Measurements from ENCODE around the gene VPS36. TPM values are rescaled to one million over a fixed set of nuclear protein-coding genes. Genes with fewer than 3 reads are reported as not detected.
"Not testable (repeated sequence)": the region's sequence is repeated elsewhere in the genome, so short reads cannot be mapped to it uniquely, and the experiment has no call there.

VPS36 gene
- 51.8 and 60.6 TPM in 2 replicates for total RNA-seq

DNA sequence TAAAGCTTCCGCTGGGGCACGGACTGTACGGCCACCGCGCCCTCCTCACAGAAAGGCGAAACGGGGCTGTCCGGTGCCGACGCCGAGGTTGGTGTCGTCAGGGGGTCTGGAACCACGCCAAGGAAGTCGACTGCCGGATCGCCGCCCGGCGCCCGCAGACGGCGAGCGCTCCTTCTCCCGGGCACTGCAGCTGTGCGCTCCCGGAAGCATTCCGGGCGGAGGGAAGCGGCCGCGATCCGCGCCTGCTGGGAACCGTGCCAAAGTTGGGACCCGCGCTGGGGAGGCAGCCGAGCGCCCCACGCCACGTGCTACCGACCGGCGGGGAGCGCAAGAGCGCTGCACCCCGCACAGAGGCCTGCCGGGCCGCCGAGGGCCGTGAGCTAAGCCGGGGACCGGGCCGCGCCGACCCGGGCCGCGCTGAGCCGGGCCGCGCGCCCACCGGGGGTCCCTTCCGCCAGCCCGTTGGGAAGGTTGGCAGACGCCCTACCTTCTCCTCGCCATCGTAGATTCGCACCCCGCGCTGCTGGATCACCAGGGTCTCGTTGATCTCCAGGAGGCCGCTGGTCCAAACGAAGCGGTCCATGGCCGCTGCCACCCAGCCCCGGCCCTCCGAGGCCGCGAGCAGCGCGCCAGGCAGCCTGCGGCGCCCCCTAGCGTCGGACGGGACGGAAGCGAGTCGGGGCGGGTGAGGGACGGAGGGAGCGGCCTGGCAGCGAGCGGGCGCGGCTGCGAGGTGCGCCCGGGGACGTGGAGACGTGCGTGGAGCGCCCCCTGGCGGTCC lies at the start of gene VPS36:
Gene VPS36 (minus strand): TSS at position 623 of the 781 bp plus-strand sequence. CDS start 40 bp downstream, at position 583.
- H3K4me1 Mint-ChIP-seq = peaks cover 39% of the 10 kb centered on the region

GRCh38 chr13:52497979-52498378 lies 47.5 kb upstream of the VPS36 start:
- intact Hi-C loops (cut with micrococcal nuclease); H3K9me3 Mint-ChIP-seq; POLR2A ChIA-PET; H3K36me3 Mint-ChIP-seq (ENCODE audit: low read depth); H3K27me3 Mint-ChIP-seq; CTCF ChIA-PET; H3K4me1 Mint-ChIP-seq; H3K4me3 Mint-ChIP-seq; DNase-seq; ATAC-seq (ENCODE audit: low read depth); H3K27ac Mint-ChIP-seq: not testable (repeated sequence)

More for the DNA sequence above, at the start of gene VPS36:
- intact Hi-C loops (cut with micrococcal nuclease) = loop anchor here (1.0 to 5.0 kb wide), 12 partner anchors 45 to 648 kb away; partner anchors contain the start of genes ALG11, DHRS12, NEK5 and SUGT1
- Mint-ChIP-seq H3K4me3 (peak within 1 kb of the TSS; percentile 97), H3K27ac (peak within 1 kb of the TSS; percentile 93), H3K36me3 (ENCODE audit: low read depth) (peaks cover 12% of the 10 kb centered on the region), H3K27me3 (no peaks in the 10 kb centered on the region), H3K9me3 (no peaks in the 10 kb centered on the region)
- TF ChIP-seq, protein P1, sequence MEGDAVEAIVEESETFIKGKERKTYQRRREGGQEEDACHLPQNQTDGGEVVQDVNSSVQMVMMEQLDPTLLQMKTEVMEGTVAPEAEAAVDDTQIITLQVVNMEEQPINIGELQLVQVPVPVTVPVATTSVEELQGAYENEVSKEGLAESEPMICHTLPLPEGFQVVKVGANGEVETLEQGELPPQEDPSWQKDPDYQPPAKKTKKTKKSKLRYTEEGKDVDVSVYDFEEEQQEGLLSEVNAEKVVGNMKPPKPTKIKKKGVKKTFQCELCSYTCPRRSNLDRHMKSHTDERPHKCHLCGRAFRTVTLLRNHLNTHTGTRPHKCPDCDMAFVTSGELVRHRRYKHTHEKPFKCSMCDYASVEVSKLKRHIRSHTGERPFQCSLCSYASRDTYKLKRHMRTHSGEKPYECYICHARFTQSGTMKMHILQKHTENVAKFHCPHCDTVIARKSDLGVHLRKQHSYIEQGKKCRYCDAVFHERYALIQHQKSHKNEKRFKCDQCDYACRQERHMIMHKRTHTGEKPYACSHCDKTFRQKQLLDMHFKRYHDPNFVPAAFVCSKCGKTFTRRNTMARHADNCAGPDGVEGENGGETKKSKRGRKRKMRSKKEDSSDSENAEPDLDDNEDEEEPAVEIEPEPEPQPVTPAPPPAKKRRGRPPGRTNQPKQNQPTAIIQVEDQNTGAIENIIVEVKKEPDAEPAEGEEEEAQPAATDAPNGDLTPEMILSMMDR (IDR thresholded peaks at IDR 0.05) = peak; percentile 95
- DNase-seq (peak; percentile 97), ATAC-seq (ENCODE audit: low read depth) (peak; percentile 67)
- ChIA-PET CTCF (interaction anchor here (0.7 to 2.6 kb wide), 14 partner anchors 9 to 635 kb away, joined by 3 to 19 read pairs (median 4); partner anchors contain the start of genes ALG11 and SUGT1), POLR2A (interaction anchor here (0.6 to 2.3 kb wide), 9 partner anchors 9 to 291 kb away, joined by 3 to 31 read pairs (median 5); partner anchors contain the start of genes NEK3 and SUGT1)

- H3K4me3 Mint-ChIP-seq; DNase-seq; H3K9me3 Mint-ChIP-seq; intact Hi-C loops (cut with micrococcal nuclease); H3K36me3 Mint-ChIP-seq (ENCODE audit: low read depth); H3K27me3 Mint-ChIP-seq; H3K4me1 Mint-ChIP-seq; H3K27ac Mint-ChIP-seq; ATAC-seq (ENCODE audit: low read depth); CTCF ChIA-PET; POLR2A ChIA-PET: not testable (repeated sequence)
These were observed 43.8 kb upstream of the VPS36 start for GRCh38 chr13:52494241-52494640.

DNA sequence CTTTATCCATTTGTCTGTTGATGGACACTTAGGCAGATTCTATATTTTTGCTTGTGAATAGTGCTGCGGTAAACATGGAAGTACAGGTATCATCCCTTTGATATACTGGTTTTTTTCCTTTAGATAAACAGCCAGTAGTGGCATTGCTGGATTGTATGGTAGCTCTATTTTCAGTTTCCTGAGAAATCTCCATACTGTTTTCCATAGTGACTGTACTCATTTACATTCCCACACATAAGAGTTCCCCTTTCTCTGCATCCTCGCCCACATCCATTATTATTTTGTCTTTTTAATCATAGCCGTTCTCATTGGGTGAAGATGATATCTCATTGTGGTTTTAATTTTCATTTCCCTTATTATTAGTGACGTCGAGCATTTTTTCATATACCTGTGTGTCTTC lies 40.6 kb upstream of the VPS36 start:
- H3K36me3 Mint-ChIP-seq (ENCODE audit: low read depth); CTCF ChIA-PET; H3K4me3 Mint-ChIP-seq; POLR2A ChIA-PET; H3K27me3 Mint-ChIP-seq; H3K9me3 Mint-ChIP-seq; H3K4me1 Mint-ChIP-seq; DNase-seq; ATAC-seq (ENCODE audit: low read depth); H3K27ac Mint-ChIP-seq; intact Hi-C loops (cut with micrococcal nuclease): not testable (repeated sequence)

DNA sequence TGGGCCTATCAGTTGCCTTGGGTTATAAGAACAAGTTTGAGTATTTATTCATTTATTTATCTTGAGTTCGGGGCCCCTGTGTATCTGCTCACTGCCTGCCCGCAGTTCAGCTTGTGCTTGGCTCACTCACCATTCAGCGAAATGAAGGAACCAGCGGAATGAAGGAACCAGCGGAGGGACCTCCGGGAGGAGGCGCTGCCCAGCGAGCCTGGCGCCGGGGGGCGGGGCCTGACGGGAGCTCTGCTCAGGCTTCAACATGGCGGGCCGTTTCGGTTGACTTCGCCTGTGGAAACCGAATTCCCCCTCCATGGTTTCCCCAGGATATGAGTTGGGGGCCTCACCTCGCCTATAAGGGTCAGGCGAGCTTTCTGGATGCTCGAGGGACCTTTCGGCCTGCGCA lies 38.3 kb upstream of the VPS36 start:
- H3K27ac Mint-ChIP-seq; intact Hi-C loops (cut with micrococcal nuclease); H3K9me3 Mint-ChIP-seq; H3K27me3 Mint-ChIP-seq; H3K36me3 Mint-ChIP-seq (ENCODE audit: low read depth); CTCF ChIA-PET; H3K4me3 Mint-ChIP-seq; ATAC-seq (ENCODE audit: low read depth); H3K4me1 Mint-ChIP-seq; POLR2A ChIA-PET; DNase-seq: not testable (repeated sequence)

DNA sequence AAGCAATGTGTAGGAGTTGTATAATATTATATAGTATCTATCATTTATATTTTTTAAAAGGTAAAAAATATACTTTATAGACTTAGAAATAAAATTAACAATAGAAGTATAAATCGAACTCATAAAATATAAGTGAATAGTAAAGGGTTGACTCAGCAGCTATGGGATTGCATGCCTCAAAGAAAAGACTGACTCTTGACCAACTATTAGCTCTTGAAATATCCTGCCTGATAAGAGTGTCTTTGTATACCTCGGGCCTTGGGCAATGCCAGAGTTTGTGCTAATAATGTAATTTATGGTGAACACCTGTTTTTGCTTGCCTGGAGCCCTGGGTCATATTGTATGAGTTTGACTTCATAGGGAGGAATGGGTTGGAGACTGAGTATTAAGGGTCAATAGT lies 36.6 kb upstream of the VPS36 start:
- H3K4me3 Mint-ChIP-seq; DNase-seq; H3K4me1 Mint-ChIP-seq; CTCF ChIA-PET; intact Hi-C loops (cut with micrococcal nuclease); ATAC-seq (ENCODE audit: low read depth); H3K27me3 Mint-ChIP-seq; H3K36me3 Mint-ChIP-seq (ENCODE audit: low read depth); POLR2A ChIA-PET; H3K9me3 Mint-ChIP-seq; H3K27ac Mint-ChIP-seq: not testable (repeated sequence)

GRCh38 chr13:52480677-52481428 lies 30.4 kb upstream of the VPS36 start:
- intact Hi-C loops (cut with micrococcal nuclease); H3K27ac Mint-ChIP-seq; DNase-seq; H3K9me3 Mint-ChIP-seq; H3K27me3 Mint-ChIP-seq; H3K4me1 Mint-ChIP-seq; ATAC-seq (ENCODE audit: low read depth); CTCF ChIA-PET; POLR2A ChIA-PET; H3K4me3 Mint-ChIP-seq: not testable (repeated sequence)
- peaks cover 11% of the 10 kb centered on the region for H3K36me3 Mint-ChIP-seq (ENCODE audit: low read depth)

GRCh38 chr13:52468487-52468886 lies 18.1 kb upstream of the VPS36 start:
- intact Hi-C loops (cut with micrococcal nuclease); H3K27me3 Mint-ChIP-seq; ATAC-seq (ENCODE audit: low read depth); H3K27ac Mint-ChIP-seq; POLR2A ChIA-PET; H3K9me3 Mint-ChIP-seq; DNase-seq; H3K4me3 Mint-ChIP-seq; CTCF ChIA-PET; H3K4me1 Mint-ChIP-seq: not testable (repeated sequence)
- peaks cover 68% of the 10 kb centered on the region for H3K36me3 Mint-ChIP-seq (ENCODE audit: low read depth)

Measured in activated B cell treated with CpG ODN at 0.5 μM for 24 hours (primary cell).